GM12891 (cell line): ENCODE measurements around the gene CDH24.

ENCODE experiments used
- DNase-seq: peaks from one replicate; pipeline ENCODE4 v3.0.0; 2011; ENCODE audit warnings: low spot score; ENCODE audit not compliant: insufficient read length
- FAIRE-seq: peaks from 2 replicates; lab custom pipeline; 2011; peaks lifted over from hg19 to GRCh38; lab: Jason Lieb, UNC
- PAX5 ChIP-seq: IDR thresholded peaks from 2 replicates; pipeline ENCODE4 v1.6.1; 2011; ENCODE audit warnings: low read length, moderate library complexity, mild to moderate bottlenecking; ENCODE audit not compliant: insufficient read depth, severe bottlenecking
- POLR2A ChIP-seq: IDR thresholded peaks from 2 replicates; pipeline ENCODE4 v1.6.1; 2011; ENCODE audit warnings: low read depth, low read length, control low read depth
- POLR2AphosphoS5 ChIP-seq: IDR thresholded peaks from 2 replicates; pipeline ENCODE4 v1.6.1; 2011; ENCODE audit warnings: low read depth, low read length, control low read depth
- POU2F2 ChIP-seq: IDR thresholded peaks from 2 replicates; pipeline ENCODE4 v1.6.1; 2011; ENCODE audit warnings: low read depth, mild to moderate bottlenecking, control low read depth, low read length, moderate library complexity
- SPI1 ChIP-seq: IDR thresholded peaks from 2 replicates; pipeline ENCODE4 v1.6.1; 2011; ENCODE audit warnings: low read depth, low read length, control low read depth
- TAF1 ChIP-seq: IDR thresholded peaks from 2 replicates; pipeline ENCODE4 v1.6.1; 2011; ENCODE audit warnings: low read depth, low read length, control low read depth

CDH24 gene

GRCh38 chr14:23099212-23099861 lies 42.0 kb upstream of the CDH24 start:
- FAIRE-seq, result no peak
- no peak for TF ChIP-seq POLR2A
- no peak for TF ChIP-seq SPI1
- no peak for TF ChIP-seq POU2F2
- no peak for DNase-seq

- TF ChIP-seq POLR2AphosphoS5 (no peak), POLR2A (no peak), SPI1 (no peak), PAX5 (no peak), TAF1 (no peak), POU2F2 (no peak)
- FAIRE-seq, result no peak
- DNase-seq, result no peak
Observed at GRCh38 chr14:23097786-23098185, 40.5 kb upstream of the CDH24 start.

GRCh38 chr14:23095196-23096108 lies 38.1 kb upstream of the CDH24 start, which contains the start of gene C14orf119:
Gene C14orf119 (plus strand): TSS chr14:23095505. CDS start chr14:23097659, 2,154 bp downstream.
- TF ChIP-seq SPI1 (no peak), POLR2AphosphoS5 (peak; percentile 78), POU2F2 (0 out of 2 replicates have a peak, but pooled peaks have one; percentile 57), POLR2A (peak; percentile 55; the same call in 1 of the 2 replicates), PAX5 (no peak), TAF1 (peak; percentile 77)
- FAIRE-seq (no peak), DNase-seq (peak; percentile 90)

- peak; percentile 96 for FAIRE-seq
- TF ChIP-seq PAX5 (no peak), SPI1 (no peak), POLR2A (peak; percentile 85), POLR2AphosphoS5 (no peak; the same call in 1 of the 2 replicates), TAF1 (peak; percentile 98), POU2F2 (0 out of 2 replicates have a peak, but pooled peaks have one; percentile 14)
- peak; percentile 56 for DNase-seq
Observed at GRCh38 chr14:23094666-23095195, 37.4 kb upstream of the CDH24 start, which contains the start of gene ACIN1. Gene ACIN1 (minus strand): TSS chr14:23095136. CDS start chr14:23095112, 24 bp downstream.

- FAIRE-seq, result no peak
- DNase-seq, result no peak
- TF ChIP-seq POU2F2, result no peak
- TF ChIP-seq PAX5, result no peak
- TF ChIP-seq POLR2AphosphoS5, result no peak
Observed at GRCh38 chr14:23093991-23094665, 36.8 kb upstream of the CDH24 start.

GRCh38 chr14:23093526-23093925 lies 36.2 kb upstream of the CDH24 start:
- no peak for TF ChIP-seq POU2F2
- TF ChIP-seq POLR2AphosphoS5, result no peak
- no peak for TF ChIP-seq PAX5
- no peak for TF ChIP-seq TAF1
- TF ChIP-seq SPI1, result no peak
- TF ChIP-seq POLR2A, result no peak
- DNase-seq (no peak), FAIRE-seq (no peak)

GRCh38 chr14:23093104-23093503 lies 35.8 kb upstream of the CDH24 start:
- TF ChIP-seq SPI1 (no peak), POLR2AphosphoS5 (no peak), PAX5 (no peak), POU2F2 (no peak), POLR2A (no peak), TAF1 (no peak)
- no peak for DNase-seq
- FAIRE-seq, result no peak

- no peak for TF ChIP-seq POLR2A
- no peak for TF ChIP-seq POLR2AphosphoS5
- TF ChIP-seq PAX5, result no peak
- TF ChIP-seq TAF1, result no peak
- TF ChIP-seq SPI1, result no peak
- no peak for TF ChIP-seq POU2F2
- DNase-seq, result no peak
- FAIRE-seq, result no peak
Observed at GRCh38 chr14:23091294-23092225, 34.2 kb upstream of the CDH24 start.
